KMS-11 (cell line): Measurements from ENCODE around the gene CFLAR.
A peak's percentile ranks its signal among the peaks of the same experiment; 100 is the strongest.
"Not testable (repeated sequence)": the region's sequence is repeated elsewhere in the genome, so short reads cannot be mapped to it uniquely, and the experiment has no call there.

ENCODE experiments used
- H2AFZ ChIP-seq: fragments of 200-600 bp; sonication (generic); 2 replicates; pipeline ENCODE4 v1.6.1; 2016; ENCODE audit warnings: antibody characterized with exemption, mixed run types, low read depth
- H3K27ac ChIP-seq: fragments of 200-600 bp; sonication (generic); 2 replicates; pipeline ENCODE4 v1.6.1; 2016; ENCODE audit warnings: mild to moderate bottlenecking, mixed run types
- H3K27me3 ChIP-seq: fragments of 200-600 bp; sonication (generic); 2 replicates; pipeline ENCODE4 v1.6.1; 2017; ENCODE audit warnings: mild to moderate bottlenecking, low read depth, mixed run types, moderate library complexity; ENCODE audit not compliant: insufficient read depth
- H3K36me3 ChIP-seq: fragments of 200-600 bp; sonication (generic); 2 replicates; pipeline ENCODE4 v1.6.1; 2017; ENCODE audit warnings: mild to moderate bottlenecking, mixed run types; ENCODE audit not compliant: insufficient read depth
- H3K4me1 ChIP-seq: fragments of 200-600 bp; sonication (generic); 2 replicates; pipeline ENCODE4 v1.6.1; 2016; ENCODE audit warnings: mild to moderate bottlenecking, low read depth, mixed run types; ENCODE audit not compliant: poor library complexity, severe bottlenecking
- H3K4me2 ChIP-seq: fragments of 200-600 bp; sonication (generic); 2 replicates; pipeline ENCODE4 v1.7.0; 2016; ENCODE audit warnings: mild to moderate bottlenecking, mixed run types
- H3K4me3 ChIP-seq: fragments of 200-600 bp; sonication (generic); IDR thresholded peaks from 2 replicates; pipeline ENCODE4 v1.6.1; 2017; ENCODE audit warnings: low read depth, low read length, mixed read lengths; ENCODE audit not compliant: insufficient read depth
- H3K79me2 ChIP-seq: fragments of 200-600 bp; sonication (generic); 2 replicates; pipeline ENCODE4 v1.6.1; 2016; ENCODE audit warnings: low read depth, mixed run types; ENCODE audit not compliant: insufficient read depth
- H3K9ac ChIP-seq: fragments of 200-600 bp; sonication (generic); 2 replicates; pipeline ENCODE4 v1.6.1; 2016; ENCODE audit warnings: mild to moderate bottlenecking, mixed run types
- H4K20me1 ChIP-seq: fragments of 200-600 bp; sonication (generic); 2 replicates; pipeline ENCODE4 v1.6.1; 2016; ENCODE audit warnings: mild to moderate bottlenecking, mixed run types; ENCODE audit not compliant: insufficient read depth
- CTCF ChIP-seq: fragments of 200-600 bp; sonication (generic); conservative IDR thresholded peaks from 2 replicates; pipeline ENCODE4 v1.6.1; 2017; ENCODE audit warnings: low read depth, mild to moderate bottlenecking, antibody characterized with exemption, low read length, moderate library complexity, mixed read lengths

The CFLAR gene

GRCh38 chr2:201114846-201115245 lies 1.1 kb upstream of the CFLAR start:
- Histone ChIP-seq H3K27me3 (no peaks in the 10 kb centered on the region), H3K4me1 (peaks cover 35% of the 10 kb centered on the region), H2AFZ (no peak overlapping the region), H3K79me2 (peaks cover 41% of the 10 kb centered on the region), H3K4me3 (no peak overlapping the region), H4K20me1 (no peaks in the 10 kb centered on the region), H3K27ac (peak overlapping the region; percentile 98; the same call in 1 of the 2 replicates), H3K4me2 (peak overlapping the region; percentile 98), H3K36me3 (no peaks in the 10 kb centered on the region), H3K9ac (no peak overlapping the region; the same call in 1 of the 2 replicates)
- no peak for TF ChIP-seq CTCF

GRCh38 chr2:201116959-201117734 lies 1.2 kb downstream of the CFLAR start:
- peaks cover 42% of the 10 kb centered on the region for H3K4me1 ChIP-seq
- H2AFZ ChIP-seq, result peak overlapping the region; percentile 58; the same call in 1 of the 2 replicates
- H3K4me2 ChIP-seq, result peak overlapping the region; percentile 98
- no peaks in the 10 kb centered on the region for H3K27me3 ChIP-seq
- peak overlapping the region; percentile 98 for H3K27ac ChIP-seq
- H4K20me1 ChIP-seq, result no peaks in the 10 kb centered on the region
- H3K4me3 ChIP-seq, result no peak overlapping the region
- TF ChIP-seq CTCF, result peak; percentile 40
- H3K9ac ChIP-seq, result peak overlapping the region; percentile 86
- peaks cover 64% of the 10 kb centered on the region for H3K79me2 ChIP-seq
- no peaks in the 10 kb centered on the region for H3K36me3 ChIP-seq

- H3K27me3 ChIP-seq, H3K4me3 ChIP-seq, H4K20me1 ChIP-seq, H3K36me3 ChIP-seq, H2AFZ ChIP-seq: not testable (repeated sequence)
- peaks cover 70% of the 10 kb centered on the region for H3K79me2 ChIP-seq
- H3K27ac ChIP-seq, result peak overlapping the region; percentile 98
- H3K4me1 ChIP-seq, result peaks cover 48% of the 10 kb centered on the region
- H3K4me2 ChIP-seq, result peak overlapping the region; percentile 98
- peak overlapping the region; percentile 86 for H3K9ac ChIP-seq
Measured at GRCh38 chr2:201117735-201118094, 1.8 kb downstream of the CFLAR start.

GRCh38 chr2:201118121-201118960 lies 2.4 kb downstream of the CFLAR start:
- H3K27ac ChIP-seq, result peak overlapping the region; percentile 98
- H3K9ac ChIP-seq, result peak overlapping the region; percentile 86
- H3K4me1 ChIP-seq, result peaks cover 54% of the 10 kb centered on the region
- peaks cover 76% of the 10 kb centered on the region for H3K79me2 ChIP-seq
- H3K4me2 ChIP-seq, result peak overlapping the region; percentile 98
- peak overlapping the region; percentile 18 for H3K4me3 ChIP-seq
- no peak overlapping the region for H2AFZ ChIP-seq
- peak; percentile 46 for TF ChIP-seq CTCF
- H4K20me1 ChIP-seq, result no peaks in the 10 kb centered on the region
- no peaks in the 10 kb centered on the region for H3K27me3 ChIP-seq
- H3K36me3 ChIP-seq, result no peaks in the 10 kb centered on the region
